Panc1 (cell line): ENCODE data around the gene OBI1. TPM values are rescaled to one million over a fixed set of nuclear protein-coding genes. Genes with fewer than 3 reads are reported as not detected.

Source experiments
- ATAC-seq: fragments of 200-7000 bp; cut with Tn5 transposase; 2 replicates; pipeline ENCODE4 v1.9.1; 2020; ENCODE audit warnings: mild to moderate bottlenecking, moderate library complexity
- BruUV-seq: library from RNA; stranded (reverse); fragments of 400-500 nt; replicated peaks from 2 replicates; lab custom pipeline; 2021; lab: Mats Ljungman, UMichigan
- CTCF ChIA-PET: fragments of 300-600 bp; sonication (Branson Sonifier 250); formaldehyde crosslinking; loops from one replicate; lab custom pipeline; 2022; ENCODE audit warnings: antibody characterized with exemption; lab: Charles Lee
- POLR2A ChIA-PET: fragments of 300-600 bp; sonication (Branson Sonifier 250); formaldehyde crosslinking; loops from one replicate; lab custom pipeline; 2022; ENCODE audit warnings: antibody characterized with exemption; lab: Charles Lee
- DNase-seq: peaks from one replicate; pipeline ENCODE4 v3.0.0-alpha.2; 2010; ENCODE audit warnings: low read depth, low spot score
- H3K27ac ChIP-seq: 2 replicates; pipeline ENCODE4 v1.5.1; 2011; ENCODE audit warnings: mild to moderate bottlenecking, low read length, inconsistent platforms
- H3K27me3 ChIP-seq: fragments of 200-500 bp; sonication (Bioruptor generic); 2 replicates; pipeline ENCODE4 v1.6.0; 2014; ENCODE audit warnings: low read length, inconsistent platforms; ENCODE audit not compliant: control insufficient read depth, insufficient read depth
- H3K36me3 ChIP-seq: fragments of 200-500 bp; sonication (Bioruptor generic); 2 replicates; pipeline ENCODE4 v1.5.1; 2014; ENCODE audit warnings: inconsistent platforms, mild to moderate bottlenecking, low read length, moderate library complexity; ENCODE audit not compliant: control insufficient read depth, insufficient read depth
- H3K4me1 ChIP-seq: 2 replicates; pipeline ENCODE4 v1.5.1; 2011; ENCODE audit warnings: inconsistent platforms, mild to moderate bottlenecking, low read length, moderate library complexity; ENCODE audit not compliant: control insufficient read depth, insufficient read depth
- H3K4me3 ChIP-seq, 2 experiments: 2 replicates each; pipeline ENCODE4 v1.5.1; 2011 to 2012; ENCODE audit warnings: low read depth in 2 of 2, low read length in 2 of 2, mild to moderate bottlenecking in 2 of 2, inconsistent platforms in 1 of 2, moderate library complexity in 1 of 2
- H3K9me3 ChIP-seq: fragments of 200-500 bp; sonication (Bioruptor generic); 2 replicates; pipeline ENCODE4 v1.5.1; 2014; ENCODE audit warnings: low read depth, mild to moderate bottlenecking, inconsistent platforms, low read length, moderate library complexity; ENCODE audit not compliant: control insufficient read depth, insufficient read depth
- CTCF ChIP-seq: fragments of 450-650 bp; IDR thresholded peaks from 2 replicates; pipeline ENCODE4 v1.5.1; 2017; ENCODE audit warnings: mild to moderate bottlenecking
- POLR2AphosphoS5 ChIP-seq: IDR thresholded peaks from 2 replicates; pipeline ENCODE4 v1.6.1; 2012; ENCODE audit warnings: mild to moderate bottlenecking, low read depth, low read length, moderate library complexity
- REST ChIP-seq, 2 experiments: IDR thresholded peaks; 2 replicates each; pipeline ENCODE4 v1.6.1; 2011 to 2012; ENCODE audit warnings: low read depth in 2 of 2, control low read depth in 1 of 2, low read length in 1 of 2, mild to moderate bottlenecking in 1 of 2, moderate library complexity in 1 of 2; ENCODE audit not compliant: insufficient read depth in 1 of 2
- SIN3A ChIP-seq: IDR thresholded peaks from 2 replicates; pipeline ENCODE4 v1.6.1; 2012; ENCODE audit warnings: low read depth, mild to moderate bottlenecking, low read length, moderate library complexity, borderline replicate concordance; ENCODE audit not compliant: insufficient read depth
- TCF7L2 ChIP-seq: IDR thresholded peaks from 2 replicates; pipeline ENCODE4 v1.6.1; 2011; ENCODE audit warnings: mild to moderate bottlenecking, low read depth, low read length, inconsistent platforms
- in situ Hi-C: cut with HindIII; loops from 2 replicates; pipeline ENCODE4 v1.10.0; 2016; ENCODE audit warnings: low sequenced_read_pairs, low pct_unique_long_range_greater_than_20kb
- intact Hi-C: fragments of 100-400 bp; cut with micrococcal nuclease; formaldehyde crosslinking; loops from one replicate; pipeline ENCODE4 v1.10.0; 2022; ENCODE audit not compliant: unreplicated experiment
- total RNA-seq: library from RNA; stranded (reverse); gene quantifications from one replicate; pipeline ENCODE4 v1.2.1, GENCODE V29; 2021; ENCODE audit not compliant: unreplicated experiment

OBI1 gene
- total RNA-seq, 1 experiment from 2014 or later: 9.1 TPM

GRCh38 chr13:78636495-78636894 lies 22.5 kb downstream of the OBI1 start:
- H3K36me3 ChIP-seq: no peaks in the 10 kb centered on the region; the same call in 1 of the 2 replicates

GRCh38 chr13:78632996-78633395 lies 26.0 kb downstream of the OBI1 start:
- in situ Hi-C loops: no loop called here
- ChIA-PET CTCF (no interaction called here), POLR2A (no interaction called here)
- H3K9me3 ChIP-seq: no peaks in the 10 kb centered on the region
- BruUV-seq: no TSS peak
- no peak for ATAC-seq
- no peak overlapping the region for H3K27ac ChIP-seq
- H3K36me3 ChIP-seq: no peaks in the 10 kb centered on the region; the same call in 1 of the 2 replicates
- DNase-seq: no peak
- TF ChIP-seq SIN3A (no peak), CTCF (no peak), REST (IDR thresholded peaks at IDR 0.05; ENCODE audit: insufficient read depth in 1 of 2, low read depth in 2 of 2, low read length in 1 of 2) (no peak), TCF7L2 (no peak), POLR2AphosphoS5 (no peak)
- no peak overlapping the region for H3K4me3 ChIP-seq
- H3K27me3 ChIP-seq: no peaks in the 10 kb centered on the region
- H3K4me1 ChIP-seq: no peaks in the 10 kb centered on the region
- intact Hi-C loops: no loop called here

More at GRCh38 chr13:78636495-78636894, 22.5 kb downstream of the OBI1 start:
- CTCF ChIA-PET: no interaction called here
- Histone ChIP-seq H3K4me1 (no peaks in the 10 kb centered on the region), H3K27ac (no peak overlapping the region), H3K4me3 (no peak overlapping the region), H3K27me3 (no peaks in the 10 kb centered on the region), H3K9me3 (no peaks in the 10 kb centered on the region)
- intact Hi-C loops: no loop called here
- POLR2A ChIA-PET: no interaction called here
- no peak for TF ChIP-seq SIN3A
- no peak for TF ChIP-seq REST (IDR thresholded peaks at IDR 0.05; ENCODE audit: insufficient read depth in 1 of 2, low read depth in 2 of 2, low read length in 1 of 2)
- TF ChIP-seq CTCF: no peak
- no peak for TF ChIP-seq TCF7L2
- TF ChIP-seq POLR2AphosphoS5: no peak
- no TSS peak for BruUV-seq
- no peak for DNase-seq
- in situ Hi-C loops: no loop called here
- no peak for ATAC-seq
